SKM-1 treated with dmso at 0.1 percent for 144 hours (cell line): Measurements from ENCODE around the gene PRKACA.
A peak's percentile ranks its signal among the peaks of the same experiment; 100 is the strongest.
"Not testable (repeated sequence)": the region's sequence is repeated elsewhere in the genome, so short reads cannot be mapped to it uniquely, and the experiment has no call there.

Experiments
- DNase-seq: peaks from one replicate; lab custom pipeline; 2025; ENCODE audit not compliant: unreplicated experiment; lab: John Stamatoyannopoulos, UW

Gene PRKACA

DNA sequence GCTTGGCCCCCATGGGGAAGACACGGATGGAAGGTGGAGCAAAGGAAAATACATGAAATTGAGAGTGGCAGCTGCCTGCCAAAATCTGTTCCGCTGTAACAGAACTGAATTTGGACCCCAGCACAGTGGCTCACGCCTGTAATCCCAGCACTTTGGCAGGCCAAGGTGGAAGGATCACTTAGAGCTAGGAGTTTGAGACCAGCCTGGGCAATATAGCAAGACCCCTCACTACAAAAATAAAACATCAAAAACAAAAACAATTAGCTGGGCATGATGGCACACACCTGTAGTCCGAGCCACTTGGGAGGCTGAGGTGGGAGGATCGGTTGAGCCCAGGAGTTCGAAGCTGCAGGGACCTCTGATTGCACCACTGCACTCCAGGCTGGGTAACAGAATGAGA, 65.1 kb downstream of the PRKACA start:
- DNase-seq = no peak

DNA sequence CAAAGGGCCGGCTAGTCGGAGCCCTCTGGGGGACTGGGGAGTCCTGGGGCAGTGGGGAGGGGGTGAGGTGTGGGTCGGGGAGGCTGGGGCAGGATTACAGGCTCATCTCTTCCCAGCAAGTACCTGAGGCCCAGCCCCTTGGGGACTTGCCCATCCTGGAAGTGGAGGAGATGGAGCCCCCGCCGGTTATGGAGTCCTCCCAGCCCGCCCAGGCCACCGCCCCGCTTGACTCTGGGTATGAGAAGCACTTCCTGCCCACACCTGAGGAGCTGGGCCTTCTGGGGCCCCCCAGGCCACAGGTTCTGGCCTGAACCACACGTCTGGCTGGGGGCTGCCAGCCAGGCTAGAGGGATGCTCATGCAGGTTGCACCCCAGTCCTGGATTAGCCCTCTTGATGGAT, 65.6 kb downstream of the PRKACA start:
- no peak for DNase-seq

DNA sequence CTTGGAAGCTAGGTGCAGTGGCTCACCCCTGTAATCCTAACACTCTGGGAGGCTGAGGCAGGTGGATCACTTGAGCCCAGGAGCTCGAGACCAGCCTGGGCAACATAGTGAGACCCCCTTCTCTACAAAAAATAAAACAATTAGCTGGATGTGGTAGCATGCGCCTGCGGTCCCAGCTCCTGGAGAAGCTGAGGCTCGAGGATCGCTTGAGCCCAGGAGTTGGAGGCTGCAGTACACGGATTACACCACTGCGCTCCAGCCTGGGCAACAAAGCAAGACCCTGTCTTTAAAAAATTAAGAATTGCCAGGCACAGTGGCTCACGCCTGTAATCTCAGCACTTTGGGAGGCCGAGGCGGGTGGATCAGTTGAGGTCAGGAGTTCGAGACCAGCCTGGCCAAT, 66.6 kb downstream of the PRKACA start:
- DNase-seq = not testable (repeated sequence)

DNA sequence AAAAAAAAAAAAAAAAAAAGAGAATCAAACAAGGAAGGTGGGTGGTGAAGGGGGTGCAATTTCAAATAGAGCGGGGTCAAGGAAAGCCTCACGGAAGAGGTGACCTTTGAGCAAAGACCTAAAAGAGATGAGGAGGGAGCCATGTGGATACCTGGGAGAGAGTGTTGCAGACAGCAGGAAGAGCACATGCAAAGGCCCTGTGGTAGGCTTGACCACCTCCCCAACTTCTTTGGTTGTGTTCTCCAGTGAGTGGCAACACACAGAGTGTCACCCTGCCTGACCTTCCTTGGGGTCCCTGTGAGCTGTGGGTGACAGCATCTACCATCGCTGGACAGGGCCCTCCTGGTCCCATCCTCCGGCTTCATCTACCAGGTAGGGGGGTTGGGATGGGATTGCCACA, 67.0 kb downstream of the PRKACA start:
- no peak for DNase-seq

DNA sequence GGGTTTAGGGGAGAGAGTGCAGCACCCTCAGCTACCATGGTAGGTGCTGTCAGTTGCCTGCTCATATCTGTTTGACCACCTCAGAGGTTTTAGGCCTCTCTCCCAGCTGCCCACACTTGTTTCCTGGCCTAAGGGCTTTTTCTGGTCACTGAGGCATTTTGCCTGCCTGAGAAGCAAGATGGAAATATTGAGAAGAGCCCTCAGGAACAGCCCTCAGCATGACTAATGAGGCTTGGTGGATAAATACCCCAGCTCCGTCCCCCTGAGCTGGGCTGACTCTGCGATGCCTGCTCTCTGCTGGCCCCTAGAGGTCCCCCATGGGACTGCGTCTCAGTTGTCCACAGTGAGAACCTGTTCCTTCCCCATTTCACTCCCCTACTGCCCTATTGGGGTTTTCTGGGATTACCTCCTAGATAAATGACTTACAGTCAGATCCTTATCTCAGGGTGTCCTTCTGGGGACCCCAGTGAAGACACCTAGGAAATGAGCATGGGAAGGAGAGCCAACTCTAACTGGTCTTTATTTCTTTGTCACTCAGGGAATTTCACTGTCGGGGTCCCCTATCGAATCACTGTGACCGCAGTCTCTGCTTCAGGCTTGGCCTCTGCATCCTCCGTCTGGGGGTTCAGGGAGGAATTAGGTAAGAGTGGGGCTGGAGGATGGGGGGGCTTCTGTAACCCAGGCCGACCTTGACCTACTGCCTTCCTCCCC, 69.0 kb downstream of the PRKACA start:
- peak; percentile 56 for DNase-seq

DNA sequence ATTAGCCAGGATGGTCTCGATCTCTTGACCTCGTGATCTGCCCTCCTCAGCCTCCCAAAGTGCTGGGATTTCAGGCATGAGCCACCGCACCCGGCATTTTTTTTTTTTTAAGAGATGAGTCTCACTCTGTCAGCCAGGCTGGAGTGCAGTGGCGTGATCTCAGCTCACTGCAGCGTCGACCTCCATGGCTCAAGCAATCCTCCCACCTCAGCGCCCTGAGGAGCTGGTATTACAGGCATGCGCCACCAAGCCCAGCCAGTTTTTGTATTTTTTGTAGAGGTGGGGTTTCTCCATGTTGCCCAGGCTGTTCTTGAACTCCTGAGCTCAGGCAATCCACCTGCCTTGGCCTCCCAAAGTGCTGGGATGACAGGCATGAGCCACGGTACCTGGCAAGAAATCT, 69.7 kb downstream of the PRKACA start:
- not testable (repeated sequence) for DNase-seq

DNA sequence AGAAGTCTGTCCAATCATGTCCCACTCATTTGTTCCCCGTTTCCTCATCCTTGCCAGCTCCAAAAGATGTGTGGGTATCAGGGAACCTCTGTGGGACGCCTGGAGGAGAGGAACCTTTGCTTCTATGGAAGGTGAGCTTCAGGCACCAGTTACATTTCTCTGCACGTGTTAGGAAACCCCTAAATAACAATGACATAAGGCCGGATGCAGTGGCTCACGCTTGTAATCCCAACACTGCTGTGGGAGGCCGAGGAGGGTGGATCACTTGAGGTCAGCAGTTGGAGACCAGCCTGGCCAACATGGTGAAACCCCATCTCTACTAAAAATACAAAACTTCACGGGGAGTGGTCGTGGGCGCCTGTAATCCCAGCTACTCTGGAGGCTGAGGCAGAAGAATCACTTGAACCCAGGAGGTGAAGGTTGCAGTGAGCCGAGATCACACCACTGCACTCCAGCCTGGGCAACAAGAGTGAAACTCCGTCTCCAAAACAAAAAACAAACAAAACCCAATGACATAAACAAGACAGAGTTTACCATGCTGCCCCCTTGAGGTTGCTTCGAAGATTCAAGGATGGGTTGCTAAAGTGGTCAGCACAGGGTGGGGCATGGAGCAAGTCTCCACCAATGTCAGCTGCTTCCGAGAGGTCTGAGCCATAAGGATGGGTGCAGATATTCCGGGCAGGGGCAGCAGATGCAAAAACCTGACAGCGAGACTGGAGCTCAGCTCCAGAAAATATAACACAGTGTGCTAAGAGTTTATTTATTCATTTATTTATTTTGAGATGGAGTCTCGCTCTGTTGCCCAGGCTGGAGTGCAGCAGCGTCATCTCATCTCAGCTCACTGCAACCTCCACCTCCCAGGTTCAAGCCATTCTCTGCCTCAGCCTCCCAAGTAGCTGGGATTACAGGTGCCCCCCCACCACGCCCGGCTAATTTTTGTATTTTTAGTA, 74.6 kb downstream of the PRKACA start:
- DNase-seq = not testable (repeated sequence)
